HG03432 (cell line): ENCODE results near the gene KIAA1755.
A peak's percentile ranks its signal among the peaks of the same experiment; 100 is the strongest.

Source experiments
- ATAC-seq: cut with Tn5 transposase; IDR thresholded peaks from one replicate; pipeline ENCODE4 v1.9.1; 2021; ENCODE audit warnings: mild to moderate bottlenecking, moderate library complexity; ENCODE audit not compliant: unreplicated experiment

KIAA1755 gene

DNA sequence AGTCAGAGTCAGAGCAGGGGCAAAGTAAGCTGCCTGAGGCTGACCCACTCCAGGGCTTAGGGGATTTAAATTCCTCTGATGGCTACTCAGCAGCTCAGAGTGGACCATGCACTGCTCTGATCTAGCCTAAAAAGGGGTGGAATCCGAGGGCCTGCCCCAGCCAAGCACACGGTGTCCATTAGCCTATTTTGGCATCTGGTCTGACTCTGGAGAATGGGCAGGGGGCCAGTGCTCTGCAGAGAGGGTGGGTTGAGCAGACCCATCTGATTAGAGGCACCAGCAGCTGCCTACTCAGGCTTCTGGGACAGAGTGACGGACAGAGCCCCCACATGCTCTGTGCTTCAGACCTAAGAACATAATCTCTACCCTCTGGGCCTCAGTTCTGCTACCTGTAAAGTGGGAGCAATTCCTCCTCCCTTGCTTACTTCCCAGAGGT lies 69.6 kb downstream of the KIAA1755 start:
- no peak for ATAC-seq

DNA sequence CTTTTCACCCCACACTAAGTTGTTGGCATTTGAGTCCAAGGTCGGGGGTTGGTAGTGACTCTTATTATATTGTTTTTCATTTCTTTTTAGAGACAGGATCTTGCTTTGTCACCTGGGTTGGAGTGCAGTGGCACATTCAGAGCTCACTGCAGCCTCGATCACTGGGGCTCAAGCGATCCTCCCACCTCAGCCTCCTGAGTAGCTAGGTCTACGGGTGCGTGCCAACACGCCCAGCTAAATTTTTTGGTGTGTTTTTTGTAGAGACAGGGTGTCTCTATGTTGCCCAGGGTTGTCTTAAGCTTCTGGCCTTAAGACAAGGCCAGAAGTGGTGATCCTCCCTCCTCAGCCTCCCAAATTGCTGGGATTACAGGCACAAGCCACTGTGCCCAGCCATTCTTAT lies 70.4 kb downstream of the KIAA1755 start:
- no peak for ATAC-seq

DNA sequence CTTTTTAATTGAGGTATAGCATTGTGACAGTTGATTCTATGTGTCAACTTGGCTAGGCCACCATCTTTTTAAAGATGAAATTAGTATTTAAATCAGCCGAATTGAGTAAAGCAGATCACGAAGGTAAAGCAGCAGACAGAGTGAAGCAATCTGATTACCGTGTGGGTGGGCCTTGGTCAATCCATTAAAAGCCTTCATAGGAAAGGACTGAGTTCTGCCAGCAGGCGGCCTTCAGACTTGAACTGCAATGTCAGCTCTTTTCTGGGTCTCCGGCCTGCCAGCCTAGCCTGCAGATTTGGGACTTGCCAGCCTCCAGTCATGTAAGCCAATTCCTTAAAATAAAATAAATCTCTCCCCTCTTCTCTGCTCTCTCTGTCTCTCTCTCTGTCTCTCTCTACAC lies 73.0 kb downstream of the KIAA1755 start:
- no peak for ATAC-seq

DNA sequence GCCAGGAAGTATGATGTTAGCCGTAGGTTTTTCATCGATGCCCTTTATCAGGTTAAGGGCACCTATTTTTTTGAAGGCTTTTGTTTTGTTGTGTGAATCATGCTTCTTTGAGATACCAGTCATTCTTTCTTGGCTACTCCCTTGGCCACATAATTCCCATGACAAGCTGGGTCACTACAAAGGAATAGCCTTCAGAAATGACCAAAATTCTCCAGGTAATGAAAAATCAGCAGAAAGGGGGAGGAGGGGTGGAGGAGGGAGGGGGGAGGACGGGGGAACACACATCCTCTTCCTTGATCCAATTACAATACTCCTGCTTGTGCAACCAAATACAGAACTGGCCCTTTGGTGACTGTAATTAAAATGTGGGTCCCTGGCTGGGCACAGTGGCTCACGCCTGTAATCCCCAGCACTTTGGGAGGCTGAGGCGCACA lies 73.7 kb downstream of the KIAA1755 start:
- no peak for ATAC-seq

DNA sequence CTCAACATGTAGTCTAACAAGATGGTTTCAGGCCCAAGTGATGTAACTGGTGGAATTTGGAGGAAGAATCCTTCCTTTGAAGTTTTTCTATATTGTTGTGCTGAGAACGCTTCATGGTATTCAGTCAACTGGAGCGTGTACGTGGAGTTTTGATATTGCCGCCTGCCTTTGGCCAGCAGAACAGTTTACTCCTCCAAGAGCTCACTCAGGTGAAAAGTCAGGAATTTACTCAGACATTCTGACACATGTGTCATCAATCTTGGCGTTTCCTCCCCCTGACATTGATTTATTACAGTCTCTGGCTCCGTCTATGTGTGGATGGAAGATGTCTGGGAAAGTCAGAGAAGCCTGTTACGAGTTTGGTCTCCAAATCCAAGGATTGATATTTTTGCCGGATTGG lies 76.4 kb downstream of the KIAA1755 start:
- ATAC-seq = no peak

DNA sequence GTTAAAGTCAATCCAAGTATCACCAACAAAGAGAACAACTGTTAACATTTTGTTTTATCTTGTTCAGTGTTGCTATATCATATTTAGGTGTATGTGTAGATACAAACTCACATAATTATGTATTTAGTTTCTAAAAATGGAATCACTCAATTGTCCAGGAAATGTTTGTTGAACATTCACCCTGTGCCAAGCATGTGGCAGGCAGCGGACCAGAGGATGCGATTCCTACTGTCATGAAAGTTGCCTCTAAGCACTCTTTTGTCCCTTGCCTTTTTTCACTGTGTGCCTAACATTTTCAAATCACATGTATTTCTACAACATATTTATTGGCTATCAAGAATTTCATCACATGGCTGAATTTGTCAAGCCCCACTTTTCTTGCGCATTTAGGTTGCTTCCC lies 78.6 kb downstream of the KIAA1755 start:
- no peak for ATAC-seq

DNA sequence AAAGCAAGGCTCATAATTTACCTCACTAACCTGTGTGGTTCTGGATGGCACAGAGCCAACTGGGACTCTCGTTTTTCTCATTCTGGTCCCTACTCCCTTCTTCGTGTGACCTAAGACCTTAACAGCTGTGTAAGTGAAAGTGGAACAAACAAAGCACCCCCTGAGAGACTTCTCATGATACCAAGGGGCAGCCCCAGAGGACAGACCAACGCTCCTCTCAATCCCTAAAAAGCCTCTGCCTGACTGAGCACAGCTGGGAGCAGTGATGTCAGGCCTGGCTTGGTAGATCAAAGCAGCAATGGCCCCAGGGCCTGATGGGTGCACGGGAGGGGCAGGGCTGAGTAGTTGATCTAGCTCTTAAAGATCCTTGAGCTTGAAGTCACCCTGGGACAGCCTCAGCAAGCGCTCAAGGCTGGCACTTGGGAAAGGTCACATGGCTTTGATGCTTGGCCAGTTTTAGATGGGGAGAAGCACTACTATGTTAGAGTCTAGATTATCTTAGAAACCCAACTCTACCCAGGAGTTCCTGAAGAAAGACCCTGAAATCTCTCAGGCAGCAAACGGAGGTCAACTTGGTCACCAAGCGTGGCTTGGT lies 79.2 kb downstream of the KIAA1755 start:
- ATAC-seq = peak; percentile 89

DNA sequence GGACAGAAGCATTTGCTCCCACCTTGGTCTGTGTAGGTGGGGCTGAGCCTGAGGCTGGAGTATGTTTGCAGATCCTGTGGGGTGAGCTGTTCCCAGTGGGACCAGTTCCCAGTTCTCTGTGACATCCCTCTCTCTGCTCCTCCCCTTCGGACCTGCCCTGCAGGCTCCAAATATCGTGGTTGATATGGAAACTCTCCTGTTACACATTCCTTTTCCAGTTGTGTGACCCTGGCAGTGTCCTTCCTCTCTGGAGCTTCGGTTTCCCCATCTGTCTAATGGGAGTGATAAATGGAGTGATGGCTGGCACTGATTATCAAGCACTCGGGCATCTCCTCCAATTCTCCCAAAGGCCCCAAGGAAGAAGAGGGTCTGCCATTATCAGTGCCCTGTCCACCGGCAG lies 79.8 kb downstream of the KIAA1755 start:
- no peak for ATAC-seq

DNA sequence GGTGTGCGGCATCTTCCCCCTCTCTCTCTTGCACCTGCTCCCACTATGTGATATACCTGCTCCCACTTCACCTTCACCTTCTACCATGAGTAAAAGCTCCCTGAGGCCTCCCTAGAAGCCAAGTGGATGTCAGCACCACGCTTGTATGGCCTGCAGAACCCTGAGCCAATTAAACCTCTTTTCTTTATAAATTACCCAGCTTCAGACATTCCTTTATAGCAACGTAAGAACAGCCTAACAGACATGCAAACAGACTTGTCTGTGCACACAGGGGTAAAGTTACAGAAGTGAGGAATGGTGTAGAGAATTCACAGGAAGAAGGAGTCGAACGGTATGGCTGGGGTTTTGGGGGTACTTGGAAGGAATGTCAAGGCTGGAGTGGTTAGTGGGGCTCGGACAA lies 80.7 kb downstream of the KIAA1755 start:
- no peak for ATAC-seq

DNA sequence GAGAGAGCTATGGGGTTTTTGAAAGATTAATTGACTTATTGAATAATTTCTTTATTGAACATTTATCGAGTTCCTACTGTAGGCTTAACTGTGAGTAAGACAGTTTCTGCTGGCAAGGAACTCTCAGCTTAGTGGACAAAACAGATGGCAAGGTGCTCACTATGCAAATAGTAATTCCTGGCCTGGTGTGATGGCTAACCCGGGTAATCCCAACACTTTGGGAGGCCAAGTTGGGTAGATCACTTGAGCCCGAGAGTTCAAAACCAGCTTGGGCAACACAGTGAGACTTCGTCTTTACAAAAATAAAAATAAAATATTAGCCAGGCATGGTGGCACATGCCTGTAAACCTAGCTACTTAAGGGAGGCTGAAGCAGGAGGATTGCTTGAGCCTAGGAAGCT lies 82.0 kb downstream of the KIAA1755 start:
- ATAC-seq = no peak

DNA sequence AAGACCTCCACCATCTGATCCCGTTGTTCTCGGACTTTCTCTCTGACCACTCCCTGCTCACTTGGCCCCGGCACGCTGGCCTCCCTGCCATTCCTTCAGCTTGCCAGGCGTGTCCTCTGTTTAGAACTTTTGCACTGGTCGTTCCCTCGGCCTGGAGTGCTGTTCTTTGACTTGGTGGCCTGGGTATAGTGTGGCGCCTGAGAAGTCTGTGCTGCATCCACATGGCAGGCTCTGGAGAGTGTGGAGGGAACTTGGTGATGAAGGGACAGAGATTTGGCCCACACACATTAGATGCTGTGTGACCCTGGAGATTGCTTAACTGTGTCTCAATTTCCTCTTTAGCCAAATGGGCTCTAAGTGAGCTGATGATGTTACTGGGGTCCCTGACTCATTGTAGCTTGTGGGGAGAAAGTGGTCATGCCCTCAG lies 82.5 kb downstream of the KIAA1755 start:
- ATAC-seq = no peak

DNA sequence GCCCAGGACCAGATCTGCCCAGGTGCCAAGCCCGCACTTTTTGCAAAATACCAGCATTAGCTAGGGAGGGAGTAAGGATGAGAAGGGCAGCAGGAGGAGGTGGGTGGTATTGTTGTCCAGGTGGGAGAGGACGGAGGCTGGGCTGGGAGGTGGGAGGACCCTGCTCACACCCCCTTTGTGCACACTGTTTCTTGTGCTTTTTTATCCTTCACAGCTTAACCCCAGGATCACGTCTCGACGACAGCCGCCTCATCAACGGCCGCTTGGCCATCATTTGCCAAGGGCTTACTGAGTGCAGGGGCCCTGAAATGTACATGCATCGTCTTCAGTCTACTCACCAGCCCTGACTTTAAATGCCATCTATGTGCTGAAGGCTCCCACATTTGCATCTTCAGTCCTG lies 83.3 kb downstream of the KIAA1755 start:
- no peak for ATAC-seq

DNA sequence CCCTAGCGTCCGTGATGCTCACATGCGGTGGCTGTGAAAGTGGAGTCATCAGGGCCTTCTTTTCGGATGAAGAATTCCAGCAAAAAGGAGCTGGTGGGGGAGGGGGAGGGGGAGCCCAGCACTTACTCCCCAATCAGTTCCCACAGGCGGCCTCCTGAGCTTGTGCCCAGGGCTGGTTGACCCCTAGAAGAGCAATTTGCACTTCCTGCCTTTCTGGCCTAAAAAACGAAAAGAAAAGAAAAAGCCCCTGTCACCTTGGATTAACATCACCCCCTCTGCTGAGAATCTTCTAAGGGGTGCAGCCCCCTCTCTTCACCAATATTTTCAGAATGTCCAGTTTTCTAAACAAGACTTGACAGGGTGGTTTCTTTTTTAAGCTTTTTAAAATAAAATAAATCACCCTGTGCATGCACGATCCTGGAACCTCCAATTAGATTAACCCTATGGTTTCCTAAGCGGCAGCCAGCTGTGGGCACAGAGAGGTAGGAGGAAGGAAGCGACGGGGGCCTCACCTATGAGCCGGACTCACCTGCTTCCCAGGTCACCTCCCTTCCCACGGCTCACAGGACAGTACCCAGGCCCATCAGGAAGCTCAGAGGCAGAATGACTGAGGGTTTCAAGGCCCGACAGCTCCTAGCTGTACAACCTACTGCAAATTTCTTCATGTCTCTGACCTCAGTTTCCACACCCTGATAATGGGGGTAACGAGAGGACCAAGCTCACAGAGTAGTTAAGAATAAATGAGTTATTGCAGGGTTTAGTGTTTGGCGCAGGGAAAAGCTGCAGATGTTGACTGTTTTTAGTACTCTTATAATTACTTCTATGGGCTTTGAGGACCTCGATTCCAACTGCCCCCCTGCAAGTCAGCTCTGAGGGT lies 85.0 kb downstream of the KIAA1755 start:
- ATAC-seq = no peak

DNA sequence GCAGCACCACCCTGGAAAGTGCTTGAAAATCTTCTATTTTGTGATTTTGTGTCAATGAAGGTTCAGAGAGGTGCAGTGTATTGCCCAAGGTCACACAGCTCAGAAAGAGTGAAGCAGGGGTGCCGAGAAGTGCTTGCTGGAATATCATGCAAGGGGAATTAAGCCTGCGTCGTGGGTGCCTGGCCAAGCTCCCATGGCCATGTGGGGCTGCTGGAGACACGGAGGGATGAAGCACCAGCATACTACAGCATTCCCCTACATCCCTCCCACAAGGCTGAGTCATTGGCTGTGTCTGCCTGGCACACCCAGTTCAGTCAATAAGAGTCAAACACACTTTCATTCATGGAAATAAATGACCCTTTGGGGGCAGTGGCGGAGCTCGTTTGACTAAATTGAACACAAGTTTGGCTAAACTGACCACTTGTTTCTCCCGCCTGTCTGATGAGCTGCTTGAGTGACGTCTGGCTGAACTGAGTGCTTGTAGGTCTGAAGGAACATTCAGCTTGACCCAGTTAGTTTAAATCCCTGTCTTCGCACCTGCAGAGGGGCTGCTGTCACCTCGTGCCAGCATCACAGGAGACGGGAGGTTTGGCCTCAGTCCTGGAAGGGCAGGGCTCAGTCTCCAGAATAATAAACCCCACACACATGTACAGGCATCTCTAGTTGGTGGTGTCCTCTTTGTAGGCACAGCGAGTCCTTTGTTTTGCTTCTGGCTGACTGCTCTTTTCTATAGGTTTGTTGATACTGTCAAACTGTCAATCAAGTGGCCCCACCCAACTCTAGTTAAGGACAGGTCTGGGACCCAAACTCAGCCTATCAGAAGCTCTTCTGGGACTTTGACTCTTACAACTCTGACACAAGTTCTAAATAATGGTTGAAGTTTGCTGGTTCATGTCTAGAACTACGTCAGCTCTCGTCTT lies 87.0 kb downstream of the KIAA1755 start:
- no peak for ATAC-seq

DNA sequence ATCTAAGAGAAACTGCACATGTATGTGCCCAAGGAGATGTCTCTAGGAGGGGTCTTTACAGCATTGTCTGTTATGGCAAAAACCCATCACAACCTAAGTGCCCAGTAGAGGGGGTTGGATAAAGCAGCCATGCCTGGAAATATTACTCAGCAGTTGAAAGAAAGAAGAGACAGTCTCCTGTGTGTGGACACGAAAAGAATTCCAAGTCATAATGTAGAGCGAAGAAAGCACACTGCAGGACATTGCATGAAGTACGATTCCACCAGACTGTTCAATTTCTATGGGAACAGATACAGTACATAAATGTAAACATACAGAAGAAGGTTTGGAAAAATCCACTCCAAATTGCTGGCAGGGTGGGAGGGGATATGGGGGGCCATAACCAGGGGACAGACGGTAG lies 88.1 kb downstream of the KIAA1755 start:
- ATAC-seq = no peak

DNA sequence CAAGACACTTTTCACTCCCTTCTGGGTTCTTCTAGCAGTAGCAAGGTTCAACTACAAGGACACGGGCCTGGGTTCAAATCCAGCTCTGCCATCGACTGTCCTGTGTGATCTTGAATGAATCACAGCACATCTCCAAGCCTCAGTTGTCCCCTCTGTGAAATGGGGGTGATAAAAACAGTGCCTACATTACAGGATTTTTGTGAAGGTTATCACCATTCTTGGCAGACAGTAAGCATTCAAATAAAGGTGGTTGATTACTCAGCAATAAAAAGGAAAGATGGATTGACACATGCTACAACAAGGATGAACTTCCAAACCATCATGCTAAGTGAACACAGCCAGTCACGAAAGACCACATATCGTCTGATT lies 88.9 kb downstream of the KIAA1755 start:
- no peak for ATAC-seq

DNA sequence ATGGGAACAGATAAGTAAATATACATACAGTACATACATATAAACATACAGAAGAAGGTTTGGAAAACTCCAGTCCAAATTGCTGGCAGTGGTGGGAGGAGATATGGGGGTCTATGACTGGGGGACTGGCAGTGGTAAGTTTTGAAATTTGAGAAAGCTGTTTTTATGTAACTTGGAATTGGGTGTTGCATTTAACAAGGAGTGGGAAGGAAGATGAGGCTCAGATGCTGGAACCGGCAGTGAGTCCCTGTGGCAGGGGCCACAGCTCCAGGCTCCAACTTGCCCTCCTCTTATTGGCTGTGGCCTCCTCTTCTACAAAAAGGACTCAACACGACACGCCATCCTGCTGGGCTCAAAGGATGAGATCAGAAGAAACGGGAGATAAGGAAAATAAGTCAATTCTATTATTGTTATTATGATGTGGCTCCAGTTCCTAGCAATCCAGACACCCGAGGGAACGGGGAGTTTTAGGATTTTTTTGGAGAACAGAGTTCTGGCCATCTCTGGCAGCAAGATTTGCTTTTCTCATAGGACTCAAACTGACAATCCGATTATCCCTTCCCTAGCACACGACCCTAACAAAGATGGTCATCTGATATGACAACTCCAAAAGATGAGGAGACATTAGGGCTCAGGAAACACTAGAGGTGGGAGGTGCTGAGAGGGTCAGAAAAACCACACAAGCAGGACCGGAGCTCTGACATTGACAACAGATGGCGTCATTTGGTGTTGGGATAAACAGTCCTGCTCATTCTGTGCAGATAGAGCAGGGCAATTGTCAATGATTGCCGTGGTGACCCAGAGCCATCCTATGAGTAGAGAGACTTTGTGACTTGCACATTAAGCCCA lies 89.5 kb downstream of the KIAA1755 start:
- ATAC-seq = no peak

DNA sequence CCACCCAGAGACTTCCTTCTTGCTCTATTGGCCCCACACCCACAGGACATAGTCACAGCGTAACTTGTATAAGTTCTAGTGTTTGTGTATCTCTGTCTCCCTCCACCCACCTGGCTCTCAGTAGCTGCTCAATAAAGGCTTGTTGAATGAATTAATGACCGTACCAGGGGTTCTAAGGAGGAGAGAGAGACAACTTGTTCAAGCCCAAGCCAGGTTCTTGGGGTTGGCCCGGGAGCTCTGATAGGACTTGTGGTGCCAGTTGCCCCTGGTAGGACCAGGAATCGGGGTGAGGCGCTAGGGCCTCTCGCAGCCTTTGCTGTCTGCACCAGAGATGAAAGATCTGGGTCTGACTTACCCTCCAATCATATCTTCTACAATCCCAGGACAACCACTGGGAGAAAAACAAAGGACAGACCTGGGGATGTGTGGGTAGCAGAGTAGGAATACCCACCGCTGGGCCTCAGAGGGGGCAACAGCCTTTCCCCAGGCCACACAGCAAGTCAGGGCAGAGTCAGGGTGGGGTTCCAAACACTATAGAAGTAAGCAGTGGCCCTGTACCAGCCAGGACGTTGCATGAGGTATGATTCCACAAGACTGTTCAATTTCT lies 90.2 kb downstream of the KIAA1755 start:
- ATAC-seq = no peak

DNA sequence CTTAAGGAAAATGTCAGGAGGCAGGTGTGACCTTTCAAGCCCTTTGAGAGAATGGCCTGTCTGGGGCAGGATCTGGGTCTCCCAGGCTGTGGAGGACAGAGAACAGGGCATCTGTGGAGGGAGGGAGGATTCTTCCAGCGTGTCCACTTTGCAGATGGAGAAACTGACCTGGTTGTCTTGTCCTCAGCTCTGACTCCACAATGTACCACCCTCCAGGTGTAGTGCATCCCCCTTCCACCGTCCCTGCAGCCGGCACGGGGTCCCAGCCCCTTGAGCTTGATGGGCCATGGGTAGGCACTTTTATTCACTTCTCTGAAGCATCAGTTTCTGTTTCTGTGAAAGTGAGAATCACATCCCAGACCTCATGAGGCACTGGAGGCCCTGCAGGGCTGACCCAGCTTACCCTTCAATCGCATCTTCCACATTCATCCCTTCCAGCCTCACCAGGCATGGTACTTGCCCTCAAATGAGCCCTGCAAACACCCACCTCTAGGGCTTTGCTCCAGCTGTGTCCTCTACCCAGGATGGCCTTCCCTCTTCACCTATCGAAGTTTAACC lies 90.8 kb downstream of the KIAA1755 start:
- ATAC-seq = no peak
